HS-27A (cell line): ENCODE data around the gene MAP3K9.
"Not testable (repeated sequence)": the region's sequence is repeated elsewhere in the genome, so short reads cannot be mapped to it uniquely, and the experiment has no call there.

Source experiments
- DNase-seq: peaks from one replicate; pipeline ENCODE4 v3.0.0-alpha.2; 2012; ENCODE audit warnings: low read depth, missing footprints

Gene MAP3K9

GRCh38 chr14:70724110-70724509 is 85.2 kb downstream of the MAP3K9 start:
- no peak for DNase-seq

DNA sequence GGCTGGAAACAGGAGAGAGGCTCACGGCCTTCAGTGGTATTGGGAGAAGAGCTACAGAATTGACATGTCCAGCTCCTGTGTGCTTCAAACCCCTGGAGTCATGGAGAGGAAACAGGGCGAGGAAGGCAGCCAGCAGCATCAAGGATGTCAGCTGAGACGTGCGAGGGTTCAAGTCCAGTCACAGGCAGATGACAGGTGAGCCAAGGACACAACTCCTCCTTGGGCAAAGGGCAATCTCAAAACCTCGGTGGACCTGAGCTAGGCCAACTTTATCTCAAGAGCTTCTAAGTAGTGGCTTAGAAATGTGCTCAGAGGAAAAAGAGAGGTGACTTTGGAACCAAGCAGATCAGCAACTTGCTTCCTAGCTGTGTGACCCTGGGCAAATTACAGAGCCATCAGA is 86.0 kb downstream of the MAP3K9 start:
- no peak for DNase-seq

GRCh38 chr14:70722418-70722817 is 86.9 kb downstream of the MAP3K9 start:
- no peak for DNase-seq

- no peak for DNase-seq
These were observed 87.8 kb downstream of the MAP3K9 start for GRCh38 chr14:70721542-70721941.

DNA sequence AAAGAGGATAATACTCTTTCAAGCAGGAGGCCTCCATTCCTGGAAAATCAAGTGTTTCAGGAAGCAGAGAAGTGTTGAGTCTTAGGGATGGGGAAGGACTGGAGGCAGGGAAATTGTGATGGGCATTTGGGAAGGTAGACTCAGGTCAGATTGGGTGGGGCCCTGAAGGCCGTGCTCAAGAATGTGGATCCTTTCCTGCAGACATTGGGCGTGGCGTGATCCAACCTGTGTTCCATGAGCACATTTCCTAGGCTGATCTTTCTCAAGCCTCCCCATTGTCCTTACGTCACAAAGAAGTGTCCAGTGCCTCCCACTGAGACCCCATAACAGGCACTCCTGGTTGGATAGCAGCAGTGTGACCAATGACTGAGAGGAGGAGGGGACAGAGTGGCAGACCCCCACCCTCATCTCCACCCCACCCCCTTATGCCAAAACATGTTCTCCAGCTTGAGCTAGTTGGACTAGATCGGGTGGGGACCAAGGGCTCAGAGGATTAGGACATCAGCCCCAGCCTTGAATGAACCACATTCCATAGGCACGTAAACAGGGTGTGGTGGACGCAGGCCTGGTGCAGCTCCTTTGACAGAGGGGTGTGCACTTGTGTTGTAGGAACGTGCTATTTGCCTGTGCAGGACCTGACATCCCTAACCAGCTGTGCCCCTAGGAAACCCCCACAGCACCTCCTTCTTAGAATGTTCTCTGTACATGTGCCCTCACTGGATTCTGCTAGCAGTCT is 90.8 kb downstream of the MAP3K9 start:
- DNase-seq, result no peak

GRCh38 chr14:70716958-70717357 is 92.4 kb downstream of the MAP3K9 start:
- no peak for DNase-seq

- DNase-seq, result no peak
These were observed 92.8 kb downstream of the MAP3K9 start for GRCh38 chr14:70716483-70716882.

GRCh38 chr14:70714055-70714550 is 95.2 kb downstream of the MAP3K9 start:
- peak; percentile 59 for DNase-seq

- no peak for DNase-seq
These were observed 95.8 kb downstream of the MAP3K9 start for GRCh38 chr14:70713511-70713916.

GRCh38 chr14:70713096-70713495 is 96.2 kb downstream of the MAP3K9 start:
- DNase-seq, result no peak

GRCh38 chr14:70711451-70711850 is 97.9 kb downstream of the MAP3K9 start:
- DNase-seq, result no peak

DNA sequence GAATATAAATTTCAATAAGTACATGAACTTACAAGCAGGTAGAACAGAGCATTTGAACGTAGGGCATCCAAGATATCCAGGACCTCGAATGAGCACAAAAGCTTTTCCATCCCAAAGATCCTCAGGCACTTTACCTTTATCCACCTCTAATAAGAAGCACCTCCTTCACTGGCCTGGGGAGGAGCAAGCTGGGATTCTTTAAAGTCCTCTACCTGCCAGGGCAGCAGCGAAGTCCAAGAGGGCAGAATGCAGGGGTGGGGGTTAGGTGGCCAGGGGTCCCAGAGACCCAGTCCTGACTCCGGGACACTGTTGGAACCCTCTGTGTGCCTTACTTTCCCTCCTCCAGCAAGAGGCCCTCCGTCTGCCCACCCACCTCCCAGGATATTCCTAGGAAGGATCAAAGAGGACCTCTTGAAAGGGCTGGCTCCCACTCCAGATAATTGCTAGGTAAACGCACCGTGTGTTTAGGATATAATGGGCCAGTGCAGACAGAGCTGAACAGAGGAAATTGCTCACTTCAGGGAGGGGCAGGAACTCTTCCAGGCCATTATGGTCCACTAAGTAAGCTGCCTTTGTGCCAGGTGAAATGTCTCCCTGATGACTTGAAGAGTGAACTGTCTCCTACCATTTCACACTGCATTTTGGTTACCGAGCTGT is 99.5 kb downstream of the MAP3K9 start:
- no peak for DNase-seq

GRCh38 chr14:70708717-70709570 is 100.4 kb downstream of the MAP3K9 start:
- DNase-seq, result no peak

- DNase-seq, result peak; percentile 53
These were observed 101.9 kb downstream of the MAP3K9 start for GRCh38 chr14:70707138-70708038.

GRCh38 chr14:70706177-70706576 is 103.1 kb downstream of the MAP3K9 start:
- peak; percentile 8 for DNase-seq

DNA sequence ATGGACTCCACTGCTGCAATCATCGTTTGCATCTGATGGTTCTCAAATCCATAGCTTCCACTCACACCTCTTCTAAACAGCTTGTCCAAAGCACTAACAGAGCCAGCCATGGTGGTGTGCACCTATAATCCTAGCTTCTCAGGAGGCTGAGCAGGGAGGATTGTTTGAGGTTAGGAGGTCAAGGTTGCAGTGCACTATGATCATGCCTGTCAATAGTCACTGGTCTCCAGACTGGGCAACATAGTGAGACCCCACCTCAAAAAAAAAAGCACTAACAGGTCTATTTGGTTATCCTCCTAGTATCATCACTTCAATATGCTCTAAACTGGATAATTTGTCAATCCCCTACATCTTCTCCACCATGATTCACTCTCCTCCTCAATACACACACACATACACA is 104.4 kb downstream of the MAP3K9 start:
- DNase-seq, result no peak

DNA sequence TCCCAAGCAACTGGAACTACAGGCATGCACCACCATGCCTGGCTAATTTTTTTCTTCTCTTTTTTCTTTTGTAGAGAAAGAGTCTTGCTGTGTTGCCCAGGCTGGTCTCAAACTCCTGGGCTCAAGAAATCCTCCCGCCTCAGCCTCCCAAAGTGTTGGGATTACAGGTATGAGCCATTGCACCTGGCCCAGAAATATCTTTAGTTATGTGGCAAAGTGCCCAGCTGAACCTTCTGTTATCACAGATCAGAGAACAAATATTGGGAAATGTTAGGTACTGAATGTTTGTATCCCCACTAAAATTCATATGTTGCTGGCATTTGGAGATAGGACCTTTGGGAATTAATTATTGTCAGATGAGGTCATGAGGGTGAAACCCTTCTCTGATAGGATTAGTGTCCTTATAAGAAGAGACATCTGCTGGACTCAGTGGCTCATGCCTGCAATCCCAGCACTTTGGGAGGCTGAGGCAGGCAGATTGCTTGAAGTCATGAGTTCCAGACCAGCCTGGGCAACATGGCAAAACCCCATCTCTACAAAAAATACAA is 105.6 kb downstream of the MAP3K9 start:
- not testable (repeated sequence) for DNase-seq

DNA sequence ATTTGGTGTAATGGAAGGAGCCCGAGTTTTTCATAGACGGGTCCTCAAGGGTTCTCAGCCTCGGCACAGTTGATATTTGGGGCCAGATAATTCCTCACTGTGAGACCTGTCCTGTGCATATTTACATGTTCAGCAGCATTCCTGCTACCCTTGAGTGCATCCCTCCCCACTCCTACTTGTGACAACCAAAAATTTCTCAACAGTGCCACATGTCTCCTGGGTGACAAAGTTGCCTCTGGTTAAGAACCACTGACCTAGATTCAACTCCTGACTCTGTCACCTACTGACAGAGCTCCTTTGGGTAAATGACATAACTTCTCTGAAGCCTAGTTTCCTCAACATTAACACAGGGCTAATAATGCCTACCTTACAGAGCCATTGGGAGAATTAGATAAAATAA is 107.2 kb downstream of the MAP3K9 start:
- DNase-seq, result no peak

DNA sequence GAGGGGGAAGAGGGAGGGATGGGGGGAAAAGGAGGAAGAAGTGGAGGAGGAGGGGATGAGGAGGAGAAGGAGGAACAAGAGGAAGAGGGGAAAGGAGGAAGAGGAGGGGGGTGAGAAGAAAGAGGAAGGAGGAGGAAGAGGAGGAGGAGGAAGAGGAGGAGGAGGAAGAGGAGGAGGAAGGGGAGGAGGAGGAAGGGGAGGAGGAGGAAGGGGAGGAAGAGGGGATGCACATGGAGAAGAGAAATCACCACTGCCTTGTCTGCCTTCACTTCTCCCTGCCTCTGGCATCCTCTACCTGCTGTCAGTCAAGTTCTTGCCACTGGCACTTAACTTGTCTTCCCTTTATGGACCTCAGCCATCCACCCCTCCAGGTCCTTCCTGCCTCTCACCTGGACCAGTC is 107.7 kb downstream of the MAP3K9 start:
- DNase-seq, result no peak

- no peak for DNase-seq
These were observed 108.2 kb downstream of the MAP3K9 start for GRCh38 chr14:70700955-70701585.

DNA sequence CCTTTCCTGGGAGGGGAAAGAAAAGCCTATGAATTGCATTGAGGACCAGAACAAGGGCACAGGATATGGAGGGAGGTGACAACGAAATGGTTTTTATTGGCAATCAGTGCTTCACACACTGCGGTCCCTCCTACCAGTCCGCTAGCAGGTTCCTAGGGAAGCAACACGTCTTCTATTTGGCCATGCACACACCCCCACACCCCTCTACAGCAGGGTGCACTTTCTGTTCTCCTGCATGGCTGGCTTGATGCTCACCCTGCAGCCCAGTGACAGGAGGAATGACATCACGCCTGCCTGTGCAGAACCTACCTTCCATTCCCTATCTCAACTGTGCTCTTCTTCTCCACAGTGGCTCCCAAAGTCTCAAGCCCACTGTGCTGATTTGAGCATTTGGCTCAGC is 109.7 kb downstream of the MAP3K9 start:
- DNase-seq, result no peak
